Peyer's patch (tissue), 4 donors: Measurements from ENCODE around the gene CLCF1. TPM values are rescaled to one million over a fixed set of nuclear protein-coding genes. Genes with fewer than 3 reads are reported as not detected.

ENCODE experiments used
- DNase-seq, 3 donors: peaks; one replicate each; pipeline ENCODE4 v3.0.0-alpha.2; 2017 to 2019
- H3K27ac ChIP-seq, 4 donors: fragments of 200-600 bp; sonication (generic); one replicate each; pipeline ENCODE4 v1.5.1; 2016 to 2019
- H3K27me3 ChIP-seq, 2 donors: fragments of 200-600 bp; sonication (generic); one replicate each; pipeline ENCODE4 v1.5.1; 2019
- H3K36me3 ChIP-seq, 3 donors: fragments of 200-600 bp; sonication (generic); one replicate each; pipeline ENCODE4 v1.5.1; 2016 to 2019
- H3K4me1 ChIP-seq, 4 donors: fragments of 200-600 bp; sonication (generic); one replicate each; pipeline ENCODE4 v1.5.1; 2016 to 2019
- H3K4me3 ChIP-seq, 4 donors: fragments of 200-600 bp; sonication (generic); 1 replicate in 3 of 4; 2 replicates in 1 of 4; pipeline ENCODE4 v1.5.1; 2016 to 2019; ENCODE audit warnings: mild to moderate bottlenecking in 1 of 4
- H3K9me3 ChIP-seq, 4 donors: fragments of 200-600 bp; sonication (generic); one replicate each; pipeline ENCODE4 v1.5.1; 2016 to 2019; ENCODE audit warnings: mild to moderate bottlenecking in 1 of 4
- CTCF ChIP-seq, 6 experiments: fragments of 450-650 bp in 4 of 6; fragments of 200-600 bp in 2 of 6; sonication (generic) in 1 of 6; IDR thresholded peaks; one replicate each; pipeline ENCODE4 v1.5.1; 2017 to 2019; ENCODE audit warnings: antibody characterized with exemption in 6 of 6, mild to moderate bottlenecking in 3 of 6, moderate library complexity in 1 of 6
- POLR2A ChIP-seq, 2 donors: fragments of 450-650 bp; IDR thresholded peaks; one replicate each; pipeline ENCODE4 v1.5.1; 2017; ENCODE audit warnings: antibody characterized with exemption in 2 of 2, mild to moderate bottlenecking in 2 of 2, moderate library complexity in 2 of 2
- total RNA-seq, 4 donors: library from RNA; depleted of rRNA; stranded (reverse); fragments of >200 nt; gene quantifications; one replicate each; pipeline ENCODE4 v1.1.0, GENCODE V29; 2016

CLCF1 gene
- total RNA-seq, 4 donors from 2014 or later = 1.2 to 14.9 (median 7.5) TPM

GRCh38 chr11:67356864-67357561 lies 16.4 kb downstream of the CLCF1 start:
- Histone ChIP-seq H3K9me3 (no peaks in the 10 kb centered on the region), H3K4me3 (peak overlapping the region in 2 of 4 donors; percentile 33 to 39), H3K4me1 (peaks cover 9 to 44% (median 41%) of the 10 kb centered on the region in 4 donors), H3K27ac (peak overlapping the region; percentile 98 to 100 (median 99)), H3K27me3 (no peaks in the 10 kb centered on the region), H3K36me3 (no peaks in the 10 kb centered on the region)
- DNase-seq = peak; percentile 53 to 85 (median 73)
- peak; percentile 95 to 98 (median 96) for TF ChIP-seq CTCF (IDR thresholded peaks at IDR 0.05)
- TF ChIP-seq POLR2A (IDR thresholded peaks at IDR 0.05) = peak; percentile 53 to 89

DNA sequence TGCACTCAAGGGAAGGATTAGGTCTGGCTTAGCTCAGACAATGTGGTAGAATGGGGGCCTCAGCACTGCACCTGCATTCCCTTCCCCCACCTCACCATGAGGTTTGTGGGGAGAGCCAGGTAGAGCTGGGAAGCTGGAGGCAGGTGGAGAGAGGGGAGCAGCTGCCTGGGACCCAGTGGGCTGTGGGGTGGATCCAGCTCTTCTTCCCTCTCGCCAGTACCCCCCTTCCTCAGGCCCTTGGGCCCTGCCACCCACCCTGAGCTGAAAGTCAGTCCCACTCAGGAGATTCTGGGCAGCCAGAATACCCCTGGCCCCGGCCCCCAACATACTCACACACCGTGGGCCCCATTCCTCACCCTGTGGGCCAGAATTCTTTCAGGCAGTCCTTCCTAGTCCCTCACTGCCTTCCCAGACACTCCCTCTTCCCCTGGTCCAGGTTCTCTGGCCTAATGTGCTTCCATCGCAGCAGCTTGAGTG lies 17.0 kb downstream of the CLCF1 start:
- Histone ChIP-seq H3K27me3 (no peaks in the 10 kb centered on the region), H3K4me3 (peak overlapping the region in 2 of 4 donors; percentile 33 to 39), H3K36me3 (no peaks in the 10 kb centered on the region), H3K4me1 (peaks cover 9 to 50% (median 46%) of the 10 kb centered on the region in 4 donors), H3K9me3 (no peaks in the 10 kb centered on the region), H3K27ac (peak overlapping the region; percentile 98 to 100 (median 99))
- DNase-seq = no peak
- no peak for TF ChIP-seq POLR2A (IDR thresholded peaks at IDR 0.05)

DNA sequence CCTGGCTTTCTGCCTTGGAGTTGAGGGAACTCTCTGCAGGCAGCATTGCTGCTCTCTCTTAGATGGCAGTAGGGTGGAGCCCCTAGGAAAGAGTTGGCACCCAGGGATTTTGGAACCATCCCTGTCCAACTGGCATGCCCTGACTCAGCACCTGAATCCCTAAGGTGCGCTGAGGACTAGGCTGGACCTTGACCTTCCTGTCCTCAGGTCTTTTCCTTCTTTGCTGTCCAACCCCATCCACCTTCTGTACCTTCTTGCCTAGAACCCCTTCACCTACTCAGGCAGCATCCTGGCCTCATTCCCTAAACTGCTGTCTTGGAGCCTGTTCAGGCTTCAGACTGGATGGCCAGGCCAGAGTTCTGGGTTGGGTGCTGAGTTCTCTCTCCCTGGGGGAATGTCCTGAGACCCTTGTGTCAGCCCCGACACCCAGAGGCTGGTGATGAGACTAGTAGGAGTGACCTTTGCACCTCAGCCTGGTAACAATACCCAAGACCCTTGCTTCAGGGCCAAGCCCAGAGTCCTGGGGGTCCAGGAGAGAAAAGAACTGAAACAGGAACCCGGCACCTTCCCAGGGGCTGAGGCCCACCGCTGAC lies 17.5 kb downstream of the CLCF1 start:
- Histone ChIP-seq H3K27ac (peak overlapping the region; percentile 98 to 100 (median 99)), H3K9me3 (no peaks in the 10 kb centered on the region), H3K27me3 (no peaks in the 10 kb centered on the region), H3K4me3 (peak overlapping the region in 2 of 4 donors; percentile 33 to 39), H3K36me3 (no peaks in the 10 kb centered on the region), H3K4me1 (peaks cover 9 to 55% (median 52%) of the 10 kb centered on the region in 4 donors)
- DNase-seq = peak in 1 of 3 donors; percentile 74
- TF ChIP-seq CTCF (IDR thresholded peaks at IDR 0.05) = no peak
- TF ChIP-seq POLR2A (IDR thresholded peaks at IDR 0.05) = no peak

GRCh38 chr11:67355023-67355793 lies 18.2 kb downstream of the CLCF1 start:
- no peaks in the 10 kb centered on the region for H3K27me3 ChIP-seq
- no peaks in the 10 kb centered on the region for H3K9me3 ChIP-seq
- H3K36me3 ChIP-seq = no peaks in the 10 kb centered on the region
- no peak for DNase-seq
- no peak for TF ChIP-seq POLR2A (IDR thresholded peaks at IDR 0.05)
- no peak for TF ChIP-seq CTCF (IDR thresholded peaks at IDR 0.05)
- H3K4me1 ChIP-seq = peaks cover 9 to 59% (median 56%) of the 10 kb centered on the region in 4 donors
- H3K27ac ChIP-seq = peak overlapping the region; percentile 98 to 100 (median 99)
- peak overlapping the region in 2 of 4 donors; percentile 33 to 39 for H3K4me3 ChIP-seq

DNA sequence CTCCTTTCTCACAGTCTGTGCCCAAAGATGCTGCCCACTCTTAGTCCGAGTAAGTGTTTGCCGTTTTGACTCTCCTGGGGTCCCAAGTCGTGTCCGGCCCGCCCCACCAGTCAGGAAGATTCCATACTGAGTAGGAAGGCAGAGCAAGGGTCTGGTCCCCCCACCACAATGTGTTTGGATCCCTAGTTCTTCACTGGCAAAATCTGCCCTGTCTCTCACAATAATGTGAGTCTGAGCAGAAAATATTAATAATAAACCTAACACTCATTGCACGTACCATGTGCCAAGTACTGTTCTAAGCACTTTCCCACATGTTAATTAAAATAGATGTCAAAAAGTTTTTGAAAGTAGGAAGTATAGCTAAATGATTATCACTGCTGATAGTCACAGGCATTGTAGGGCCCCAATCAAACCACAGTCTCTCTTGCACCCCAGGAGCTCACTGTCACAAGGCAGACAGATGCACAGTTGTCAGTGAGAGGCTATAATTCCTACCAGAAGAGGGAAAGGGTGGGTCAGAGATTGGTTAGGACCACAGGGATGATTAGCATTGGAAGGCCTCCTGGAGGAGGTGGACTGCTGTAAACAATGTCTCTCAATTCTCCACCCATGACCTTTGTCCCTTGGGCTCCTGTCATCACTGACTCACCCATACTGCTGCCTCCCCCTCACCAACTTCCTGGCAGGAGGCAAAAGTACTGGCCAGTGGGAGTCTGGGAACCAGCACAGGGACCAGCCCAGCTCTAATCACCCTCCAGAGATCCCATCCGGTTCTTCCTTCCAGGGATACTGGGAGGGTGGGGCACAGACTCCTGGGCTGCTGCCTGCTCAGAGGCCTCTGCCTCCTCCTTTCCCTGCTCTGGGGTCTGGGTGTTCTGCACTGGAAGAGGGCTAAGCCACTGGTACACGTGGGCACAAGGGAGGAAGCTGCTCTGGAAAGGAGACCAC lies 19.0 kb downstream of the CLCF1 start:
- Histone ChIP-seq H3K4me1 (peaks cover 9 to 65% (median 56%) of the 10 kb centered on the region in 4 donors), H3K36me3 (no peaks in the 10 kb centered on the region), H3K4me3 (peak overlapping the region; percentile 64 to 79 (median 76)), H3K27me3 (no peaks in the 10 kb centered on the region), H3K9me3 (no peaks in the 10 kb centered on the region), H3K27ac (peak overlapping the region; percentile 98 to 100 (median 99))
- TF ChIP-seq CTCF (IDR thresholded peaks at IDR 0.05) (peak in 3 of 6 experiments; percentile 29 to 36 (median 33)), POLR2A (IDR thresholded peaks at IDR 0.05) (peak; percentile 70 to 95)
- peak in 2 of 3 donors; percentile 86 to 91 for DNase-seq
